ENCODE results near the gene NR1H4.

DNA sequence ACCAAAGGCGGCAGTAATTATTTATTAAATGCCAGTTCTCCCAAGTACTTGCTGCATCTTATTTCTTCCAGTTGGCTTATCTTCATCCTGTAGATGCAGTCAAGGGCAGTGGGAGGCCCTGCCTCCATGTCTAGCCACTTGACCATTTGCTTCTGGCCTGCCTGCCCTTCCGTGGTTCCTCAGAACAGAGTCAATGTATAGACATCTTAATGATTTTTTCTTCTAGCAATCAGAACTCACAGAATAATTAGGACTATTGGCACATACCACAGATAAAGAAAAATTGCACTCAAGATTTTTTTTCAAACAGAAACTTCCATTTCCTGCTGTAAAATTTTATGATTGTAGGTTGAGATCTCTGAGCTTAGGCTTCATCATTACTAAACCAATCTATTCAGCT, 20.9 kb downstream of the NR1H4 start:
- TF ChIP-seq, protein P1, sequence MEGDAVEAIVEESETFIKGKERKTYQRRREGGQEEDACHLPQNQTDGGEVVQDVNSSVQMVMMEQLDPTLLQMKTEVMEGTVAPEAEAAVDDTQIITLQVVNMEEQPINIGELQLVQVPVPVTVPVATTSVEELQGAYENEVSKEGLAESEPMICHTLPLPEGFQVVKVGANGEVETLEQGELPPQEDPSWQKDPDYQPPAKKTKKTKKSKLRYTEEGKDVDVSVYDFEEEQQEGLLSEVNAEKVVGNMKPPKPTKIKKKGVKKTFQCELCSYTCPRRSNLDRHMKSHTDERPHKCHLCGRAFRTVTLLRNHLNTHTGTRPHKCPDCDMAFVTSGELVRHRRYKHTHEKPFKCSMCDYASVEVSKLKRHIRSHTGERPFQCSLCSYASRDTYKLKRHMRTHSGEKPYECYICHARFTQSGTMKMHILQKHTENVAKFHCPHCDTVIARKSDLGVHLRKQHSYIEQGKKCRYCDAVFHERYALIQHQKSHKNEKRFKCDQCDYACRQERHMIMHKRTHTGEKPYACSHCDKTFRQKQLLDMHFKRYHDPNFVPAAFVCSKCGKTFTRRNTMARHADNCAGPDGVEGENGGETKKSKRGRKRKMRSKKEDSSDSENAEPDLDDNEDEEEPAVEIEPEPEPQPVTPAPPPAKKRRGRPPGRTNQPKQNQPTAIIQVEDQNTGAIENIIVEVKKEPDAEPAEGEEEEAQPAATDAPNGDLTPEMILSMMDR (IDR thresholded peaks at IDR 0.05): no peak
- TF ChIP-seq EP300 (IDR thresholded peaks at IDR 0.05; ENCODE audit: low read depth) (no peak), POLR2A (IDR thresholded peaks at IDR 0.05) (no peak), POLR2AphosphoS5 (IDR thresholded peaks at IDR 0.05) (no peak)
